ENCODE data around the gene GPR146. TPM values are rescaled to one million over a fixed set of nuclear protein-coding genes. Genes with fewer than 3 reads are reported as not detected.

GPR146 gene
- total and polyA plus RNA-seq, 2 of the 13 experiments (the other 11 are each of a cell fraction or from before 2014, with no cell fraction given) = 2.0 to 15.9 TPM

GRCh38 chr7:1044189-1045068 is at the start of gene GPR146 (continued):
- TF ChIP-seq EP300 (IDR thresholded peaks at IDR 0.05; ENCODE audit: low read depth in 2 of 2, low read length in 2 of 2) (peak in 1 of 2 experiments; percentile 25; a peak in 1 of 4 replicates), EP300 (CRISPR knock-in tag; IDR thresholded peaks at IDR 0.05; ENCODE audit: borderline replicate concordance) (no peak), SALL1 (CRISPR knock-in tag; IDR thresholded peaks at IDR 0.05) (peak; percentile 33; the same call in 1 of the 2 replicates), HMG20B (CRISPR knock-in tag; conservative IDR thresholded peaks at IDR 0.05) (no peak), ATF6 (CRISPR knock-in tag; conservative IDR thresholded peaks at IDR 0.05) (no peak), TRAFD1 (CRISPR knock-in tag; IDR thresholded peaks at IDR 0.05; ENCODE audit: borderline replicate concordance) (no peak), FOXP1 (IDR thresholded peaks at IDR 0.05) (no peak), FOXP1 (CRISPR knock-in tag; IDR thresholded peaks at IDR 0.05) (no peak), ETV6 (CRISPR knock-in tag; conservative IDR thresholded peaks at IDR 0.05) (no peak), ZNF382 (CRISPR knock-in tag; IDR thresholded peaks at IDR 0.05; ENCODE audit: borderline replicate concordance) (no peak), ZNF3 (CRISPR knock-in tag; IDR thresholded peaks at IDR 0.05) (no peak), ZNF275 (CRISPR knock-in tag; IDR thresholded peaks at IDR 0.05; ENCODE audit: borderline replicate concordance) (no peak), ZNF569 (CRISPR knock-in tag; IDR thresholded peaks at IDR 0.05; ENCODE audit: borderline replicate concordance) (no peak), SAP130 (CRISPR knock-in tag; IDR thresholded peaks at IDR 0.05; ENCODE audit: low read depth) (peak; percentile 64), EED (CRISPR knock-in tag; IDR thresholded peaks at IDR 0.05) (peak; percentile 63; the same call in 1 of the 2 replicates), ZMYM3 (CRISPR knock-in tag; IDR thresholded peaks at IDR 0.05) (no peak), ARID4A (CRISPR knock-in tag; IDR thresholded peaks at IDR 0.05; ENCODE audit: borderline replicate concordance) (peak; percentile 64), NFYC (CRISPR knock-in tag; IDR thresholded peaks at IDR 0.05) (no peak), TRIM24 (CRISPR knock-in tag; IDR thresholded peaks at IDR 0.05) (no peak), NFIC (IDR thresholded peaks at IDR 0.05; ENCODE audit: low read length) (no peak)

Data from HepG2 (cell line).